Activated T-helper 17 cell treated with anti-CD3 and anti-CD28 coated beads, Interleukin-2, amount 50 U/mL, for 72 hours (primary cell): Measurements from ENCODE around the gene GLTPD2. TPM values are rescaled to one million over a fixed set of nuclear protein-coding genes. Genes with fewer than 3 reads are reported as not detected.
A peak's percentile ranks its signal among the peaks of the same experiment; 100 is the strongest.

Experiments
- ATAC-seq: fragments of 150-1000 bp; cut with Tn5 transposase; replicated peaks from 2 replicates; pipeline ENCODE4 v1.10.0; 2021; ENCODE audit warnings: mild to moderate bottlenecking, moderate library complexity
- H3K27ac Mint-ChIP-seq: one replicate; pipeline ENCODE4 v1.8.0; 2022; ENCODE audit warnings: mixed read lengths
- H3K27me3 Mint-ChIP-seq: one replicate; pipeline ENCODE4 v1.8.0; 2022; ENCODE audit warnings: mixed read lengths
- H3K36me3 Mint-ChIP-seq: one replicate; pipeline ENCODE4 v1.8.0; 2022; ENCODE audit warnings: low read depth, mild to moderate bottlenecking, mixed read lengths
- H3K4me1 Mint-ChIP-seq: one replicate; pipeline ENCODE4 v1.8.0; 2022; ENCODE audit warnings: mixed read lengths
- H3K4me3 Mint-ChIP-seq: one replicate; pipeline ENCODE4 v1.8.0; 2022; ENCODE audit warnings: mild to moderate bottlenecking, mixed read lengths
- H3K9me3 Mint-ChIP-seq: one replicate; pipeline ENCODE4 v1.8.0; 2022; ENCODE audit warnings: mixed read lengths
- total RNA-seq, 2 donors: library from RNA; stranded (reverse); gene quantifications; one replicate each; pipeline ENCODE4 v1.2.3, GENCODE V29; 2022

The GLTPD2 gene
- total RNA-seq, 2 donors from 2014 or later: not detected

DNA sequence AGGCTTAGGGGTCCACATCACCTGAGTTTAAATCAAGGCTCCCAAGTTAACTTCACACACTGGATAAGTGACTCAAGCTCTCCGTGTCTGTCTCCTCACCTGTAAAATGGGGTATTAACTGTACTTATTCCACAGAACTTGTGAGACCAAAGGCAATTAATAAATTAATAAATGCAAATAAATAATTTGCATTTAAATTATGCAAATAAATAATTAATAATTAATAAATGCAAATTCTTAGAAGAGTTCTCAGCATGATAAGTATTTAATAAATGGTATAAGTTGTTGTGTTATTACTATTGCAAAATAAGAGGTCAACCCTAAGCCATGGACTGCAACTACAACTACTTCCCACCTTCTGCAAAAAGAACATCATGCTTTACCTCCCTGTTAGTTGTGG, 35.4 kb upstream of the GLTPD2 start:
- Mint-ChIP-seq H3K4me1 (no peaks in the 10 kb centered on the region), H3K36me3 (no peaks in the 10 kb centered on the region), H3K27me3 (peaks cover 18% of the 10 kb centered on the region), H3K9me3 (no peaks in the 10 kb centered on the region), H3K4me3 (no peak overlapping the region), H3K27ac (no peak overlapping the region)
- ATAC-seq: no peak

DNA sequence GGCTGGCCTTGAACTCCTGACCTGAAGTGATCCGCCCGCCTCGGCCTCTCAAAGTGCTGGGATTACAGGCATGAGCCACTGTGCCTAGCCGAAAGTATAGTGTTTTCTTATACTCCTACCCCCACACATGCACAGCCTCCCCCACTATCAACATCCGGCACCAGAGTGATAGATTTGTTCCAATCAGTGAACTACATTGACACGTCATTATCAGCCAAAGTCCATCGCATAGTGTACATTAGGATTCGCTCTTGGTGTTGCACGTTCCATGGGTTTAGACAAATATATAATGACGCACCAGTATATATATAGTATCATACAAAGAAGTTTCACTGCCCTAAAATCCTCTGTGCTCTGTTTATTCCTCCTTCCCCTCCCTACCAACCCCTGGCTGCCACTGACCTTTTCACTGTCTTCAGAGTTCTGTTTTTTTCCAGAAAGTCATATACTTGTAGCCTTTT, 29.0 kb upstream of the GLTPD2 start:
- H3K4me1 Mint-ChIP-seq: no peaks in the 10 kb centered on the region
- no peaks in the 10 kb centered on the region for H3K36me3 Mint-ChIP-seq
- no peak overlapping the region for H3K4me3 Mint-ChIP-seq
- no peak for ATAC-seq
- peaks cover 8% of the 10 kb centered on the region for H3K27me3 Mint-ChIP-seq
- no peak overlapping the region for H3K27ac Mint-ChIP-seq
- no peaks in the 10 kb centered on the region for H3K9me3 Mint-ChIP-seq

DNA sequence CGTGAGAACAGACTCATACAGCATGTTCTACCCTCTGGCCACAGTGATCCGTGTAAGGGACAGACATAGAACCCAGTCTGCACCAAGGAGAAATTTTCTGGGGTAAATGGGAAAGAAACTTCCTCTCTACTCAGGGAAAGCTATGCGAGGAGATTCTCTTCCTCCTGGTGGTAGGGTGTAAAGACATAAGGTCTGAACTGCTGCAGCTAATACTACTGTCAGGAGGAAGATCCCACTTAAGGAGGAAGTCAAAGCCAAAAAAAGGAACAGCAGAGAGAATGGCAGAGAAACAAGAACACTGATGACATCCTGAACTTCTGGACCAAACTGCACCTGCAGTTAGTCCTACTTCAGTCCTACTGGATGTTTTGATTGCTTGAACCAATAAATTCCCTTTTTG, 24.2 kb upstream of the GLTPD2 start:
- no peak for ATAC-seq
- peaks cover 4% of the 10 kb centered on the region for H3K27me3 Mint-ChIP-seq
- no peak overlapping the region for H3K4me3 Mint-ChIP-seq
- H3K9me3 Mint-ChIP-seq: no peaks in the 10 kb centered on the region
- no peaks in the 10 kb centered on the region for H3K36me3 Mint-ChIP-seq
- H3K27ac Mint-ChIP-seq: no peak overlapping the region
- H3K4me1 Mint-ChIP-seq: no peaks in the 10 kb centered on the region

DNA sequence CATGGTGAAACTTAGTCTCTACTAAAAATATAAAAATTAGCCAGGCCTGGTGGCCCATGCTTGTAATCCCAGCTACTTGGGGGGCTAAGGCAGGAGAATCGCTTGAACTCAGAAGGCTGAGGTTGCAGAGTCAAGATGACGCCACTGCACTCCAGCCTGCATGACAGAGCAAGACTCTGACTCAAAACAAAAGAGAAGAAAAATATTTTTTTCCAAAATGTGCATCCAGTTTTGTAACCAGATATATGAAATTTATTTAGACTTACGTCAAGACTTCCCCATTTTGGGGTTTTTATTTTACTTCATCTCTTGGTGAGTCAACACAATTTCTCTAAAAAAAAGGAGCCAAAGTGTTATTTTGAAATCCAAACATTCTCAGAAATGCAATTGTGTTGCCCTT, 22.6 kb upstream of the GLTPD2 start:
- H3K27ac Mint-ChIP-seq: no peak overlapping the region
- ATAC-seq: no peak
- H3K36me3 Mint-ChIP-seq: no peaks in the 10 kb centered on the region
- H3K4me3 Mint-ChIP-seq: no peak overlapping the region
- no peaks in the 10 kb centered on the region for H3K9me3 Mint-ChIP-seq
- peaks cover 4% of the 10 kb centered on the region for H3K27me3 Mint-ChIP-seq
- no peaks in the 10 kb centered on the region for H3K4me1 Mint-ChIP-seq

DNA sequence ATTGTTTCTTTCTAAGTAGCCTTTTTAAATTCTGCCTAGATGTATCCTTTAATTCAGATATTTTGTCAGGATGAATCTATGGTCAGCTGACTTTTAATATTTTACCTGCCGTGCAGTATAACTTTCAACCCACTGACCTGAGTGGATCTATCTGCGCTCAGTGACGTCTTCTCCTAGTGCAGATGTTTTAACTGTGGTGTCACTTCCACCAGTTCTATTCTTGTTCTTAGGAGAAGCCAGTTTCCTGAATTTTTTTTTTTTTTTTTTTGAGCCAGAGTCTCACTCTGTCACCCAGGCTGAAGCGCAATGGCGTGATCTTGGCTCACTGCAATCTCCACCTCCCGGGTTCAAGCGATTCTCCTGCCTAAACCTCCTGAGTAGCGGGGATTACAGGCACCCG, 22.0 kb upstream of the GLTPD2 start:
- H3K36me3 Mint-ChIP-seq: no peaks in the 10 kb centered on the region
- ATAC-seq: no peak
- H3K4me3 Mint-ChIP-seq: no peak overlapping the region
- H3K9me3 Mint-ChIP-seq: no peaks in the 10 kb centered on the region
- no peak overlapping the region for H3K27ac Mint-ChIP-seq
- H3K4me1 Mint-ChIP-seq: peaks cover 3% of the 10 kb centered on the region
- H3K27me3 Mint-ChIP-seq: peaks cover 6% of the 10 kb centered on the region

DNA sequence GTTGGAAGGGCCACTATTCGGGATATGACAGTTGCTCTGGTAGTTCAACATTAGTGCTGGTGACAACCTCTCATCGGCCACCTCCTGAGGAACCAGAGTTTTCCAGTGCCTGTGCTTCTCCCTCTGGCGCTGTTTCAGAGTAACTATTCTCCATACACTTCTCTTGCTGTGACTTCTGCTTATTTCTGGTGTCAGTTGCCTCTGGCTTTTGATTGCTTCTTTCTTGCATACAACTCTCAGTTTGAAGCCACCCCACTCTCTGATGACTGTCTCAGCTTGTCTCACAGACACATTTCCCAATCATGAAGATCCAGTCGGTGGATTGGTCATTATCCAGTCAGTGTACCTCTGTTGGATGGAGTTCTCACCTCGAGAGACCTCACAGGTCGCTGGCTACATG, 20.5 kb upstream of the GLTPD2 start:
- Mint-ChIP-seq H3K27ac (no peak overlapping the region), H3K4me3 (no peak overlapping the region), H3K27me3 (peaks cover 8% of the 10 kb centered on the region), H3K4me1 (peaks cover 6% of the 10 kb centered on the region), H3K36me3 (no peaks in the 10 kb centered on the region), H3K9me3 (no peaks in the 10 kb centered on the region)
- ATAC-seq: no peak

DNA sequence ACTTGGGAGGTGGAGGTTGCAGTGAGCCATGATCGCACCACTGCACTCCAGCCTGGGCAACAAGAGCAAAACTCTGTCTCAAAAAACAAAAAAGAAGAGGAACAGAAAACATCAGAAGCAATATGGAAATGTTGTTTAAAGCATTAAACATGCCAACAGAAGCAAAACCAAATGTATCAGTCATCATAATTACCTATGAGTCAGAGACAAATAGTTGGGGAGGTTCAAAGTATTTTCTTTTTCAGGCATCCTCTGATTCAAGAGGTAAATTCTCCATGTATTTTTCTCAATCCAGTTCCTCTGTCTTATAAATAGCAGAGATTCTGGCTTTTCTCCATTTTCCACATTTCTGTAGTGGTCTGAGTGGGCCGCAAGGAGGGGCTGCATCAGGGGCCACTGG, 19.1 kb upstream of the GLTPD2 start:
- H3K27me3 Mint-ChIP-seq: peaks cover 11% of the 10 kb centered on the region
- H3K36me3 Mint-ChIP-seq: no peaks in the 10 kb centered on the region
- H3K4me1 Mint-ChIP-seq: peaks cover 6% of the 10 kb centered on the region
- no peaks in the 10 kb centered on the region for H3K9me3 Mint-ChIP-seq
- H3K27ac Mint-ChIP-seq: no peak overlapping the region
- H3K4me3 Mint-ChIP-seq: no peak overlapping the region
- ATAC-seq: no peak

DNA sequence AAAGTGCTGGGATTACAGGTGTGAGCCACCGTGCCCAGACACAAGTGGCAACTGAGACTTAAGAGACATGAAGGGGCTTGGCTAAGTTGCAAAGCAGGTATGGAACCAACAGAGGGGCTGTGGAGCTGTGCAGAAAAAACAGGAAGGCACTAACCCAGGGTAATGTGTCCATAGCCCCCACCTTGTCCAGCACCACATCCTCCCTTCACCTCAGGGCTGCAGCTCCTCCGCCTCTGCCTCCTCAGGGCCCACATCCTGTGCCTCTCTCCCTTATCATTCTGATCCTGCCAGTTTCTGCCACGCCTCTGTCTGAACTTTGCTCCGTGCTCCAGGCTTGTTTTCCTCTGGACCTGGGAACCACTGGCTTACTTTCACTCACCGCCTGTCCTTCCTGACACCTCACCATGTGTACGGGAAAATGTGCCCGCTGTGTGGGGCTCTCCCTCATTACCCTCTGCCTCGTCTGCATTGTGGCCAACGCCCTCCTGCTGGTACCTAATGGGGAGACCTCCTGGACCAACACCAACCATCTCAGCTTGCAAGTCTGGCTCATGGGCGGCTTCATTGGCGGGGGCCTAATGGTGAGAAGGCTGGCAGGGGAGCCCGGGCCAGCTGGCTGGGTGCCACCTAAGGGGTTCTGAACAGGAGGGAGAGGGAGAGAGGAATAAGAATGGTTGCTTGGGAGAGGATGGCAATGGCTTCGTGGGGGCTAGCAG, 17.1 kb upstream of the GLTPD2 start, which contains the start of gene TM4SF5:
Gene TM4SF5, plus strand, starts transcription at position 368 of the 716 bp plus-strand sequence. Its CDS starts 37 bp downstream, at position 405.
- peak within 1 kb of the TSS; percentile 41 for H3K27ac Mint-ChIP-seq
- H3K4me3 Mint-ChIP-seq: no peak within 1 kb of the TSS
- peaks cover 14% of the 10 kb centered on the region for H3K27me3 Mint-ChIP-seq
- H3K36me3 Mint-ChIP-seq: no peaks in the 10 kb centered on the region
- ATAC-seq: peak; percentile 65
- H3K9me3 Mint-ChIP-seq: no peaks in the 10 kb centered on the region
- H3K4me1 Mint-ChIP-seq: peaks cover 6% of the 10 kb centered on the region

DNA sequence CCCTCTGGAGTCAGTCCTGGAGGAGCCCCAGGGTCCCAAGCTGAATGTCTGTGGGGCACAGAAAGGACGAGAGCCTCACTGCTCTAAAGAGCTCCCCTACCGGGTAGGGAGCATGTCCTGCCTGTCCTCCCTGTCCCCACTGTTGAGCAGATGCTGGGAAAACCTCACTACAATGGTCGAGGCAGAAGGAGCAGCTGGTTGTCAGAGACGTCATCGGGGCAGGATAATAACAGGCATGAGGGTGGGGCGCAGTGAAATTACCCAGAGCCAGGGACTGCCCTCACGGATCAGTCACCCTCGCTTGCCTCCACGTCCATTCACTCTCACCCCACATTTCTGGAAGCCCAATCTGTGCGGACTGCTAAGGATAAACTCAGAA, 16.5 kb upstream of the GLTPD2 start:
- peaks cover 6% of the 10 kb centered on the region for H3K4me1 Mint-ChIP-seq
- no peaks in the 10 kb centered on the region for H3K36me3 Mint-ChIP-seq
- peak overlapping the region; percentile 41 for H3K27ac Mint-ChIP-seq
- no peaks in the 10 kb centered on the region for H3K9me3 Mint-ChIP-seq
- H3K4me3 Mint-ChIP-seq: no peak overlapping the region
- peaks cover 14% of the 10 kb centered on the region for H3K27me3 Mint-ChIP-seq
- ATAC-seq: no peak

DNA sequence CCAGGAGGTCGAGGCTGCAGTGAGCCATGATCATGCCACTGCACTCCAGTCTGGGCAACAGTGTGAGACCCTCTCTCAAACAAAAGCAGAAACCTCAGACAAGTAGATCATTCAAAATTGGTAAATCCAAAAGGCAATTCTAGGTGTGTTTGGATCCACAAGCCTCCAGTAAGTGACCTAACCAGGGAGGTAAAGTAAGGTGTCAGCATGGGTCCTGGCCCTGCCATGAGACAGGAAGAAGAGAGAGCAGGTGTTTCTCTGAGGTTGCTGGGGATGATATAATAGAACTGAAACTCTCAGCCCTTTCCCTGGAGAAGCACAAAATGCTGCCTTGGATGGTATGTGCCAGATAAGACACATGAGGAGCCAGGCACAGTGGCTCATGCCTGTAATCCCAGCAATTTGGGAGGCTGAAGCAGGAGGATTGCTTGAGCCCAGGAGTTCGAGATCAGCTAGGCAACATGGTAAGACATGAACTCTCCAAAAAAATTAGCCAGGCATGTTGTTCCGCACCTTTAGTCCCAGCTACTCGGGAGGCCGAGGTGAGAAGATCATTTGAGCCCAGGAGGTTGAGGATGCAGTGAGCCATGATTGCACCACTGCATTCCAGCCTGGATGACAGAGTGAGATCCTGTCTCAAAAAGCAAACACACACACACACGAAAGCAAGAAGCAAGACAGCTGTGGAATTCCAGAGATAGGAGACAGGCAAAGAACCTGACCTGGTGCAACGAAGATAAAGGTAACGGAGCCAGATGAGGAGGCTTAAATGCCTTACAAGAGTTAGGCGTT, 10.6 kb upstream of the GLTPD2 start:
- no peak for ATAC-seq
- no peak overlapping the region for H3K27ac Mint-ChIP-seq
- H3K36me3 Mint-ChIP-seq: no peaks in the 10 kb centered on the region
- no peaks in the 10 kb centered on the region for H3K9me3 Mint-ChIP-seq
- no peak overlapping the region for H3K4me3 Mint-ChIP-seq
- no peaks in the 10 kb centered on the region for H3K4me1 Mint-ChIP-seq
- peaks cover 24% of the 10 kb centered on the region for H3K27me3 Mint-ChIP-seq

DNA sequence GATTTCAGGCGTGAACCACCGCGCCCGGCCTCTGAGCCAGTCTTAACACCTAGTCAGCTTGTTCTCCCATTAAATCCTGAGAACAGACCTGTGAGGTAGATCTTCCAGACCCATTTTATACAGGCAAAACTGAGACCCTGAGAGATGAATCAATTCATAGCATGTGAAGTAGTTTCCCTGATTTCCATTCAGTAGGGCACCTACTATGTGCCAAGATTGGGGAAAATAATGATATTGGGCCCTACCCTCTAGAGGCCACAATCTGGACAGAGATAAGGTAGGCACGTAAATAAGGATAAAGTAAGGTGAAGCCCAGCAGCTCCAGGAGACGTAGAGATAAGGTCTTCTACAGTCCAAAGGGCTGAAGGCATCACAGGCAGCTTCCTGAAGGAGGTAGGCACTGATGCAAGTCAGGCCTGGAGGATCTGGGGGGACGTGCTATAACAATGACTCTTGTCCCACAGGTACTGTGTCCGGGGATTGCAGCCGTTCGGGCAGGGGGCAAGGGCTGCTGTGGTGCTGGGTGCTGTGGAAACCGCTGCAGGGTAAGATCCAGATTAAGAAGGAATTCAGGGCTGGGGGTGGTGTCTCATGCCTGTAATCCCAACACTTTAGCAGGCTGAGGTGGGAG, 8.3 kb upstream of the GLTPD2 start:
- Mint-ChIP-seq H3K27ac (no peak overlapping the region), H3K9me3 (no peaks in the 10 kb centered on the region), H3K36me3 (no peaks in the 10 kb centered on the region), H3K27me3 (peaks cover 26% of the 10 kb centered on the region), H3K4me3 (no peak overlapping the region), H3K4me1 (no peaks in the 10 kb centered on the region)
- ATAC-seq: no peak

DNA sequence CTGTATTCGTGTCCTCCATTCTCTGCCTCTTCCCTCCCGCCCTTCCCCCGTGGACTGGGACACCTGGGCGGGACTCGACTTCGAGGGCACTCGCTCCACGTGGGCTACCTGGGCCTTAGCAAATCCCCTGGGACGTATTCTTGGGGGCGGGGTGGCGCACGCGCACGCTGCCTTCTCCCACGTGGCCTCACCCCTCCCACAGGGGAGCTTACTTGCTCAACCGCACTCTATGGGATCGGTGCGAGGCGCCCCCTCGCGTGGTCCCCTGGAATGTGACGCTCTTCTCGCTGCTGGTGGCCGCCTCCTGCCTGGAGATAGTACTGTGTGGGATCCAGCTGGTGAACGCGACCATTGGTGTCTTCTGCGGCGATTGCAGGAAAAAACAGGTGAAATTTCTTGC, 6.1 kb upstream of the GLTPD2 start:
- Mint-ChIP-seq H3K4me3 (no peak overlapping the region), H3K27ac (no peak overlapping the region), H3K36me3 (no peaks in the 10 kb centered on the region), H3K9me3 (no peaks in the 10 kb centered on the region), H3K27me3 (peaks cover 32% of the 10 kb centered on the region), H3K4me1 (no peaks in the 10 kb centered on the region)
- ATAC-seq: peak; percentile 39

DNA sequence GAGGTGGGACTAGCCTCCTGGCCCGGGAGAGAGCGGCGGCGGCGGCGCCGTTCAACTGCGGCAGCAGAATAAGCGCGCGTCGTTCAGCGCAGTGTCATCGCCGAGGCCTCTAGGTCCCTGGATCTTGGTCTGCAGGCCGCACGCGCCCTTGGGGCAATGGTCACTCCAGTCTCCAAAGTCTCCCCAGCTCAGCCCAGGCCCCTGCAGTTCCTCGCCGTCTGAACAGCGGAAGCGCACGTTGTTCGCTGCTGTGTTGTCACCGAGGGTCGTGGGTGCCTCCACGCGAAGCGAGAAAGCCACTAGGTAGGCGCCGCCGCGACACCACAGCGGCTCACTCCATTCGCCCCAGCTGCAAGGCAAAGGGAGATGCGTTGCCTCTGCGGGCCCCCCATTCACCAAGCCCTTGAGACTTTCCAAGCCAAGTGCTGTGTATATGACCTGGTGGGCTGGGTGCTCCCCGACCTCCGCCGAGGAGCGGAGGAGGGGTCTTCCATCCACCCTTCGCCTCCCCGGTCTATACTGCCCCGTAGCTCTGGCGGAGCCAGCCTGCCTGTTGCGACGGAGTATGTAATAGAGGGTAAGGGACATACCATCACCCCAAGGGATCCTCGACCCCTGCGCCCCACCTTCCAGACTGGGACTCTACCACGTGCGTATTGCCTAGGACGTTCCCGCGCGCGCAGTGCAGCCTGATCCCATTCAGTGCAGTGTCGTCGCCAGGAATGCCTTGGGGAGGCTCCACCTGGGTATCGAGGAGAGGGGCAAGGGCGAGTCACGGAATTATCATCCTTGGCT, 3.3 kb upstream of the GLTPD2 start:
- Mint-ChIP-seq H3K27me3 (peaks cover 29% of the 10 kb centered on the region), H3K4me3 (peak overlapping the region; percentile 25), H3K36me3 (no peaks in the 10 kb centered on the region), H3K4me1 (peaks cover 3% of the 10 kb centered on the region), H3K27ac (no peak overlapping the region), H3K9me3 (no peaks in the 10 kb centered on the region)
- no peak for ATAC-seq

DNA sequence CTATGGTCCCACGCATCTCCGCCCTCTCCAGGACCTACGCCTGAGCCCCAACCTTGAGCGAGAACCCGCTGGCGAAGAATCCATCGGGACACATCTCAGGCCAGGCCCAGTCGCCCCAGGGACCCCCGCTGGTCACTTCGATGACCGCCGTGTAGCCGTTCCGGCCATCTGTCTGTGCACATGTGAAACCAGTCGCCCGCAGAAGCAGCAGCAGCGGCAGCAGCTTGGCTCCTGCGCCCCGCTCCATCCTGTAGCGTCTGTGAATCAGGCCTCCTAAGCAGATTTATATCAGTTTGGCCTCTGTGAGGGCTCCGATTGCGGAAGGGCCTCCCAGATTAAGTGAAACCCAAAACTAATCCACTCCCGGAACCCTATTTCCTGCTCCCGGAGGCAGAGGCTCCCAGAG, 2.7 kb upstream of the GLTPD2 start, which contains the start of gene VMO1:
Gene VMO1, minus strand, starts transcription at position 259 of the 406 bp plus-strand sequence. Its CDS starts 12 bp downstream, at position 247.
- Mint-ChIP-seq H3K27ac (no peak within 1 kb of the TSS), H3K4me1 (peaks cover 7% of the 10 kb centered on the region), H3K27me3 (peaks cover 26% of the 10 kb centered on the region), H3K4me3 (peak within 1 kb of the TSS; percentile 25), H3K36me3 (no peaks in the 10 kb centered on the region), H3K9me3 (no peaks in the 10 kb centered on the region)
- no peak for ATAC-seq
